NCI-H2107 (cell line): ENCODE data around the gene TXLNB.
"Not testable (repeated sequence)": the region's sequence is repeated elsewhere in the genome, so short reads cannot be mapped to it uniquely, and the experiment has no call there.

Experiments used
- DNase-seq: peaks from one replicate; lab custom pipeline; 2025; lab: John Stamatoyannopoulos, UW

Gene TXLNB

GRCh38 chr6:139308936-139309603 lies 17.3 kb upstream of the TXLNB start:
- no peak for DNase-seq

GRCh38 chr6:139308286-139308916 lies 16.6 kb upstream of the TXLNB start:
- DNase-seq = no peak

- no peak for DNase-seq
Measured at GRCh38 chr6:139306291-139306981, 14.6 kb upstream of the TXLNB start.

GRCh38 chr6:139303185-139303584 lies 11.4 kb upstream of the TXLNB start:
- no peak for DNase-seq

GRCh38 chr6:139297921-139298320 lies 6.1 kb upstream of the TXLNB start:
- no peak for DNase-seq

GRCh38 chr6:139296927-139297326 lies 5.1 kb upstream of the TXLNB start:
- DNase-seq = no peak

- DNase-seq = no peak
Measured at GRCh38 chr6:139295901-139296300, 4.1 kb upstream of the TXLNB start.

- no peak for DNase-seq
Measured at GRCh38 chr6:139294090-139294489, 2.3 kb upstream of the TXLNB start.

- DNase-seq = not testable (repeated sequence)
Measured at GRCh38 chr6:139293230-139293629, 1.4 kb upstream of the TXLNB start.

- no peak for DNase-seq
Measured at GRCh38 chr6:139290787-139291311, 949 bp downstream of the TXLNB start.

- DNase-seq = no peak
Measured at GRCh38 chr6:139289233-139289632, 2.6 kb downstream of the TXLNB start.

GRCh38 chr6:139288496-139289040 lies 3.2 kb downstream of the TXLNB start:
- DNase-seq = no peak

GRCh38 chr6:139287868-139288267 lies 3.9 kb downstream of the TXLNB start:
- no peak for DNase-seq

GRCh38 chr6:139286438-139286837 lies 5.4 kb downstream of the TXLNB start:
- not testable (repeated sequence) for DNase-seq

- DNase-seq = no peak
Measured at GRCh38 chr6:139285590-139285989, 6.2 kb downstream of the TXLNB start.

- DNase-seq = no peak
Measured at GRCh38 chr6:139284789-139285188, 7.0 kb downstream of the TXLNB start.

- DNase-seq = no peak
Measured at GRCh38 chr6:139282684-139283083, 9.1 kb downstream of the TXLNB start.

- DNase-seq = no peak
Measured at GRCh38 chr6:139278190-139278589, 13.6 kb downstream of the TXLNB start.

- no peak for DNase-seq
Measured at GRCh38 chr6:139277587-139277986, 14.2 kb downstream of the TXLNB start.

- DNase-seq = no peak
Measured at GRCh38 chr6:139277161-139277560, 14.6 kb downstream of the TXLNB start.

- DNase-seq = no peak
Measured at GRCh38 chr6:139275279-139276055, 16.3 kb downstream of the TXLNB start.

- no peak for DNase-seq
Measured at GRCh38 chr6:139271056-139271455, 20.7 kb downstream of the TXLNB start.
